A673 (cell line): Measurements from ENCODE around the gene OR9G1.

Experiments used
- CTCF ChIP-seq: fragments of 300-800, 200-600 bp; sonication (generic); conservative IDR thresholded peaks from 2 replicates; pipeline ENCODE4 v1.5.1; 2017; ENCODE audit warnings: low read depth, mild to moderate bottlenecking, antibody characterized with exemption, low read length, moderate library complexity, mixed read lengths
- EZH2 ChIP-seq: fragments of 200-600 bp; sonication (generic); IDR thresholded peaks from 2 replicates; pipeline ENCODE4 v1.6.1; 2017; ENCODE audit warnings: borderline replicate concordance, low read depth, mild to moderate bottlenecking, mixed read lengths, antibody characterized with exemption, low read length; ENCODE audit not compliant: poor library complexity, severe bottlenecking

GRCh38 chr11:56705784-56706396 lies 7.0 kb downstream of the OR9G1 start:
- no peak for TF ChIP-seq CTCF
- TF ChIP-seq EZH2 = no peak
